HepG2 (cell line): ENCODE results near the gene MED12L. TPM values are rescaled to one million over a fixed set of nuclear protein-coding genes. Genes with fewer than 3 reads are reported as not detected.

Experiments used
- ATAC-seq: fragments of 200-7000 bp; cut with Tn5 transposase; 3 replicates; pipeline ENCODE4 v1.9.1; 2020; ENCODE audit warnings: mild to moderate bottlenecking, moderate library complexity
- BruUV-seq: library from RNA; stranded (reverse); fragments of 400-500 nt; replicated peaks from 2 replicates; lab custom pipeline; 2021; lab: Mats Ljungman, UMichigan
- CTCF ChIA-PET: fragments of 300-600 bp; formaldehyde crosslinking; extraction: SDS; loops from one replicate; lab custom pipeline; 2021; ENCODE audit warnings: low total read pairs, inconsistent platforms, low intra/inter-chr PET ratio; lab: Yijun Ruan, JAX
- POLR2A ChIA-PET: fragments of 350-600 bp; sonication (Branson Sonifier 250); formaldehyde crosslinking; loops from one replicate; lab custom pipeline; 2020; ENCODE audit warnings: antibody characterized with exemption, inconsistent platforms; lab: Yijun Ruan, JAX
- DNase-seq: peaks from one replicate; pipeline ENCODE4 v3.0.0-alpha.2; 2015; ENCODE audit warnings: low spot score
- FAIRE-seq: peaks from 3 replicates; lab custom pipeline; 2011; peaks lifted over from hg19 to GRCh38; lab: Jason Lieb, UNC
- H2AFZ ChIP-seq: one replicate; pipeline ENCODE4 v1.6.1; 2011; ENCODE audit warnings: low read length, inconsistent platforms
- H3K27ac ChIP-seq: fragments of 300-600 bp; 3 replicates; pipeline ENCODE4 v1.8.0; 2011; ENCODE audit warnings: mixed run types, mild to moderate bottlenecking, mixed read lengths, low read length, inconsistent platforms; ENCODE audit not compliant: insufficient read depth; ENCODE audit errors: extremely low read length
- H3K27me3 ChIP-seq, 2 experiments: fragments of 200-600 bp in 1 of 2; 2 replicates in 1 of 2; 3 replicates in 1 of 2; pipeline versions ENCODE4 v1.6.0 to v1.8.0; 2011; ENCODE audit warnings: low read length in 2 of 2, mild to moderate bottlenecking in 2 of 2, moderate library complexity in 2 of 2, inconsistent platforms in 1 of 2; ENCODE audit not compliant: insufficient read depth in 2 of 2, control insufficient read depth in 1 of 2
- H3K36me3 ChIP-seq, 2 experiments: fragments of 200-600 bp in 1 of 2; replicated peaks in 1 of 2; 2 replicates in 1 of 2; 3 replicates in 1 of 2; pipeline versions ENCODE4 v1.5.1 to v1.8.0; 2011; ENCODE audit warnings: low read length in 2 of 2, inconsistent platforms in 1 of 2; ENCODE audit not compliant: insufficient read depth in 2 of 2, control insufficient read depth in 1 of 2
- H3K4me1 ChIP-seq: 2 replicates; pipeline ENCODE4 v1.5.1; 2012; ENCODE audit warnings: low read length, inconsistent platforms; ENCODE audit not compliant: insufficient read depth
- H3K4me2 ChIP-seq: 2 replicates; pipeline ENCODE4 v1.6.0; 2011; ENCODE audit warnings: low read depth, low read length, inconsistent platforms
- H3K4me3 ChIP-seq, 3 experiments: fragments of 200-600 bp in 1 of 3; sonication (generic), shearing (Covaris generic) in 1 of 3; replicated peaks in 1 of 3; 2 replicates each; pipeline ENCODE4 v1.5.1; 2011 to 2016; ENCODE audit warnings: low read length in 3 of 3, inconsistent platforms in 2 of 3, low read depth in 2 of 3, mild to moderate bottlenecking in 2 of 3, control low read depth in 1 of 3, mixed read lengths in 1 of 3; ENCODE audit not compliant: insufficient read depth in 1 of 3
- H3K79me2 ChIP-seq: one replicate; pipeline ENCODE4 v1.6.1; 2011; ENCODE audit warnings: low read length, inconsistent platforms; ENCODE audit not compliant: insufficient read depth
- H3K9ac ChIP-seq: 2 replicates; pipeline ENCODE4 v1.6.0; 2011; ENCODE audit warnings: mild to moderate bottlenecking, low read depth, low read length, inconsistent platforms; ENCODE audit not compliant: insufficient read depth
- H3K9me3 ChIP-seq: 2 replicates; pipeline ENCODE4 v1.5.1; 2012; ENCODE audit warnings: mild to moderate bottlenecking, low read length
- H4K20me1 ChIP-seq: 2 replicates; pipeline ENCODE4 v1.6.0; 2011; ENCODE audit warnings: inconsistent platforms, mild to moderate bottlenecking, low read length, moderate library complexity; ENCODE audit not compliant: insufficient read depth
- FOXK2 ChIP-seq: fragments of 450-650 bp; IDR thresholded peaks from 2 replicates; pipeline ENCODE4 v1.6.1; 2016
- HHEX ChIP-seq: IDR thresholded peaks from 2 replicates; pipeline ENCODE4 v1.6.1; 2016; ENCODE audit warnings: control low read depth
- IKZF1 ChIP-seq: fragments of 450-650 bp; IDR thresholded peaks from 2 replicates; pipeline ENCODE4 v1.7.1; 2016
- MEF2D ChIP-seq: sonication (generic); formaldehyde crosslinking; IDR thresholded peaks from 2 replicates; pipeline ENCODE4 v1.5.1; 2020; ENCODE audit warnings: mild to moderate bottlenecking, missing genetic modification reagents
- POLR2A ChIP-seq, 2 experiments: IDR thresholded peaks; 2 replicates each; pipeline ENCODE4 v1.6.1; 2011; ENCODE audit warnings: low read depth in 2 of 2, low read length in 2 of 2, mild to moderate bottlenecking in 1 of 2, moderate library complexity in 1 of 2; ENCODE audit not compliant: insufficient read depth in 1 of 2
- SCMH1 ChIP-seq: sonication (generic); formaldehyde crosslinking; IDR thresholded peaks from 2 replicates; pipeline ENCODE4 v1.9.0; 2021; ENCODE audit warnings: missing genetic modification reagents, mild to moderate bottlenecking, borderline replicate concordance
- TAF1 ChIP-seq: sonication (generic); formaldehyde crosslinking; IDR thresholded peaks from 2 replicates; pipeline ENCODE4 v1.4.0; 2020; ENCODE audit warnings: missing genetic modification reagents
- ZNF256 ChIP-seq: sonication (generic); formaldehyde crosslinking; conservative IDR thresholded peaks from 2 replicates; pipeline ENCODE4 v1.4.0; 2020; ENCODE audit warnings: missing genetic modification reagents
- ZNF274 ChIP-seq: sonication (generic); formaldehyde crosslinking; IDR thresholded peaks from 2 replicates; pipeline ENCODE4 v1.5.1; 2020; ENCODE audit warnings: mild to moderate bottlenecking, missing genetic modification reagents
- ZNF333 ChIP-seq: sonication (generic); formaldehyde crosslinking; IDR thresholded peaks from 2 replicates; pipeline ENCODE4 v1.4.0; 2020; ENCODE audit warnings: mild to moderate bottlenecking, missing genetic modification reagents, borderline replicate concordance
- ZNF563 ChIP-seq: sonication (generic); formaldehyde crosslinking; IDR thresholded peaks from 2 replicates; pipeline ENCODE4 v1.8.0; 2022; ENCODE audit warnings: mild to moderate bottlenecking, moderate library complexity, missing genetic modification reagents
- ZNF788 ChIP-seq: sonication (generic); formaldehyde crosslinking; IDR thresholded peaks from 2 replicates; pipeline ENCODE4 v1.5.0; 2020; ENCODE audit warnings: mild to moderate bottlenecking, missing genetic modification reagents, borderline replicate concordance
- ZSCAN29 ChIP-seq: sonication (generic); formaldehyde crosslinking; conservative IDR thresholded peaks from 2 replicates; pipeline ENCODE4 v1.4.0; 2020; ENCODE audit warnings: mild to moderate bottlenecking, missing genetic modification reagents
- WGBS: methylation state at CpG from one replicate; pipeline ENCODE4 v1.1.6; 2017; ENCODE audit warnings: low lambda C conversion rate; 5-methylcytosine and 5-hydroxymethylcytosine counted together
- in situ Hi-C: cut with HindIII; loops from 2 replicates; pipeline ENCODE4 v1.10.0; 2017; ENCODE audit warnings: low pct_unique_long_range_greater_than_20kb; ENCODE audit not compliant: extremely low pct_ligation_motif_present
- intact Hi-C: fragments of 100-400 bp; cut with micrococcal nuclease; formaldehyde crosslinking; loops from one replicate; pipeline ENCODE4 v1.10.0; 2022; ENCODE audit not compliant: unreplicated experiment
- polyA plus RNA-seq, 8 experiments: library from polyadenylated mRNA; depleted of rRNA in 3 of 8; stranded (reverse) in 7 of 8; unstranded in 1 of 8; fragments of >200 nt; fragmentation: Illumina TruSeq in 4 of 8; extraction: Trizol in 4 of 8; gene quantifications; 2 replicates each; pipeline versions ENCODE4 v1.2.1 to v1.2.3, GENCODE V29; 2011 to 2016; ENCODE audit warnings: low read depth in 4 of 8, missing spikeins in 1 of 8, mixed read lengths in 1 of 8; ENCODE audit not compliant: insufficient read depth in 1 of 8
- total RNA-seq, 5 experiments: library from RNA; depleted of rRNA; stranded (reverse); fragments of >200 nt; fragmentation: Illumina TruSeq; extraction: Trizol; gene quantifications; 2 replicates each; pipeline ENCODE4 v1.2.3, GENCODE V29; 2016; ENCODE audit warnings: low read depth in 1 of 5
- TF ChIP-seq, protein P1 (sequence below): sonication (generic); formaldehyde crosslinking; IDR thresholded peaks from 2 replicates; pipeline ENCODE4 v1.8.0; 2022; ENCODE audit warnings: missing genetic modification reagents, mild to moderate bottlenecking, moderate library complexity, borderline replicate concordance
- TF ChIP-seq, protein P2 (sequence below): sonication (generic); formaldehyde crosslinking; IDR thresholded peaks from 2 replicates; pipeline ENCODE4 v1.4.0; 2020; ENCODE audit warnings: missing genetic modification reagents; ENCODE audit errors: not compliant biosample characterization
- TF ChIP-seq, protein P3 (sequence below): sonication (generic); formaldehyde crosslinking; IDR thresholded peaks from 2 replicates; pipeline ENCODE4 v1.4.0; 2020; ENCODE audit warnings: missing genetic modification reagents, borderline replicate concordance
- TF ChIP-seq, protein P4 (sequence below): IDR thresholded peaks from 2 replicates; pipeline ENCODE4 v1.6.1; 2016; ENCODE audit warnings: mild to moderate bottlenecking

Gene MED12L
- total and polyA plus RNA-seq, 2 of the 13 experiments (the other 11 are each of a cell fraction or from before 2014, with no cell fraction given), result 0.07 to 0.64 TPM

DNA sequence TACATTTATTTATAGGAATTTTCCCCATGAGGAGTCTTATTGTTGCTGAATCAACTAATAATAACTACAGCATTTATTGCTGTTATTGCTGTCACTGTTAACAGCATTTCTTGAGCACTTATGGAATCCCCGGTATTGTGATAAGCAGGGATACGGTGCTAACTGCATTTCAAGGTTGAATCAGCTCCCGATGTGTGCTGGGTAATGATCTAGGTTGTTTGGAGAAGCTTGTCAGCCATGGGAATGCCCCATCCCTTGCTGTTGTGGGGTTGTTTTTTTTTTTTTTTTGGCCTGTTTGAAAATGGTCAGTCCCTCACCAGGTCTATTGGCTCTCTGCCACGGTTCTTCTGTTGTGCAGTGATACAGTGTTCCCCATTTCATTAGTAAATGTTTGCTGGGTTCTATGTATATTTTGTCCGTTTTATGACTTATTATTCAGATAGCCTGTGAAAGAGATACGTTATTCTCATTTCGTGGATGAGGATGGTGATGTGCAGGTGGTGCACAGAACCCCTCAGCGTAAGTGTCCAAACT is 48.5 kb downstream of the MED12L start:
- Histone ChIP-seq H3K36me3 (no peaks in the 10 kb centered on the region), H3K4me2 (no peak overlapping the region), H3K27ac (no peak overlapping the region), H3K27me3 (peaks cover 0 to 6% of the 10 kb centered on the region in 2 experiments; a peak in 1 of 5 replicates), H3K79me2 (no peaks in the 10 kb centered on the region), H3K9me3 (no peaks in the 10 kb centered on the region), H4K20me1 (no peaks in the 10 kb centered on the region), H3K9ac (no peak overlapping the region), H3K4me1 (no peaks in the 10 kb centered on the region), H2AFZ (no peak overlapping the region), H3K4me3 (no peak overlapping the region)
- POLR2A ChIA-PET, result no interaction called here
- BruUV-seq, result no TSS peak
- in situ Hi-C loops, result no loop called here
- no peak for TF ChIP-seq ZNF333
- TF ChIP-seq, protein P1, sequence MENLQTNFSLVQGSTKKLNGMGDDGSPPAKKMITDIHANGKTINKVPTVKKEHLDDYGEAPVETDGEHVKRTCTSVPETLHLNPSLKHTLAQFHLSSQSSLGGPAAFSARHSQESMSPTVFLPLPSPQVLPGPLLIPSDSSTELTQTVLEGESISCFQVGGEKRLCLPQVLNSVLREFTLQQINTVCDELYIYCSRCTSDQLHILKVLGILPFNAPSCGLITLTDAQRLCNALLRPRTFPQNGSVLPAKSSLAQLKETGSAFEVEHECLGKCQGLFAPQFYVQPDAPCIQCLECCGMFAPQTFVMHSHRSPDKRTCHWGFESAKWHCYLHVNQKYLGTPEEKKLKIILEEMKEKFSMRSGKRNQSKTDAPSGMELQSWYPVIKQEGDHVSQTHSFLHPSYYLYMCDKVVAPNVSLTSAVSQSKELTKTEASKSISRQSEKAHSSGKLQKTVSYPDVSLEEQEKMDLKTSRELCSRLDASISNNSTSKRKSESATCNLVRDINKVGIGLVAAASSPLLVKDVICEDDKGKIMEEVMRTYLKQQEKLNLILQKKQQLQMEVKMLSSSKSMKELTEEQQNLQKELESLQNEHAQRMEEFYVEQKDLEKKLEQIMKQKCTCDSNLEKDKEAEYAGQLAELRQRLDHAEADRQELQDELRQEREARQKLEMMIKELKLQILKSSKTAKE (CRISPR knock-in tag), result no peak
- TF ChIP-seq FOXK2, result no peak
- TF ChIP-seq, protein P2, sequence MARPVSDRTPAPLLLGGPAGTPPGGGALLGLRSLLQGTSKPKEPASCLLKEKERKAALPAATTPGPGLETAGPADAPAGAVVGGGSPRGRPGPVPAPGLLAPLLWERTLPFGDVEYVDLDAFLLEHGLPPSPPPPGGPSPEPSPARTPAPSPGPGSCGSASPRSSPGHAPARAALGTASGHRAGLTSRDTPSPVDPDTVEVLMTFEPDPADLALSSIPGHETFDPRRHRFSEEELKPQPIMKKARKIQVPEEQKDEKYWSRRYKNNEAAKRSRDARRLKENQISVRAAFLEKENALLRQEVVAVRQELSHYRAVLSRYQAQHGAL (CRISPR knock-in tag), result no peak
- no peak for TF ChIP-seq HHEX (CRISPR knock-in tag)
- no peak for TF ChIP-seq POLR2A (IDR thresholded peaks at IDR 0.05; ENCODE audit: insufficient read depth in 1 of 2, low read depth in 2 of 2, low read length in 2 of 2)
- TF ChIP-seq ZSCAN29, result no peak
- no peak for TF ChIP-seq ZNF563 (CRISPR knock-in tag)
- no peak for TF ChIP-seq ZNF256 (CRISPR knock-in tag)
- no peak for TF ChIP-seq ZNF788 (CRISPR knock-in tag)
- TF ChIP-seq MEF2D (CRISPR knock-in tag), result no peak
- TF ChIP-seq ZNF274 (CRISPR knock-in tag), result no peak
- TF ChIP-seq TAF1 (CRISPR knock-in tag), result no peak
- no peak for TF ChIP-seq IKZF1
- TF ChIP-seq SCMH1 (CRISPR knock-in tag), result no peak
- TF ChIP-seq, protein P3, sequence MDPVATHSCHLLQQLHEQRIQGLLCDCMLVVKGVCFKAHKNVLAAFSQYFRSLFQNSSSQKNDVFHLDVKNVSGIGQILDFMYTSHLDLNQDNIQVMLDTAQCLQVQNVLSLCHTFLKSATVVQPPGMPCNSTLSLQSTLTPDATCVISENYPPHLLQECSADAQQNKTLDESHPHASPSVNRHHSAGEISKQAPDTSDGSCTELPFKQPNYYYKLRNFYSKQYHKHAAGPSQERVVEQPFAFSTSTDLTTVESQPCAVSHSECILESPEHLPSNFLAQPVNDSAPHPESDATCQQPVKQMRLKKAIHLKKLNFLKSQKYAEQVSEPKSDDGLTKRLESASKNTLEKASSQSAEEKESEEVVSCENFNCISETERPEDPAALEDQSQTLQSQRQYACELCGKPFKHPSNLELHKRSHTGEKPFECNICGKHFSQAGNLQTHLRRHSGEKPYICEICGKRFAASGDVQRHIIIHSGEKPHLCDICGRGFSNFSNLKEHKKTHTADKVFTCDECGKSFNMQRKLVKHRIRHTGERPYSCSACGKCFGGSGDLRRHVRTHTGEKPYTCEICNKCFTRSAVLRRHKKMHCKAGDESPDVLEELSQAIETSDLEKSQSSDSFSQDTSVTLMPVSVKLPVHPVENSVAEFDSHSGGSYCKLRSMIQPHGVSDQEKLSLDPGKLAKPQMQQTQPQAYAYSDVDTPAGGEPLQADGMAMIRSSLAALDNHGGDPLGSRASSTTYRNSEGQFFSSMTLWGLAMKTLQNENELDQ (CRISPR knock-in tag), result no peak
- TF ChIP-seq, protein P4, sequence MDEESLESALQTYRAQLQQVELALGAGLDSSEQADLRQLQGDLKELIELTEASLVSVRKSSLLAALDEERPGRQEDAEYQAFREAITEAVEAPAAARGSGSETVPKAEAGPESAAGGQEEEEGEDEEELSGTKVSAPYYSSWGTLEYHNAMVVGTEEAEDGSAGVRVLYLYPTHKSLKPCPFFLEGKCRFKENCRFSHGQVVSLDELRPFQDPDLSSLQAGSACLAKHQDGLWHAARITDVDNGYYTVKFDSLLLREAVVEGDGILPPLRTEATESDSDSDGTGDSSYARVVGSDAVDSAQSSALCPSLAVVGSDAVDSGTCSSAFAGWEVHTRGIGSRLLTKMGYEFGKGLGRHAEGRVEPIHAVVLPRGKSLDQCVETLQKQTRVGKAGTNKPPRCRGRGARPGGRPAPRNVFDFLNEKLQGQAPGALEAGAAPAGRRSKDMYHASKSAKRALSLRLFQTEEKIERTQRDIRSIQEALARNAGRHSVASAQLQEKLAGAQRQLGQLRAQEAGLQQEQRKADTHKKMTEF, result no peak
- no peak for ATAC-seq
- FAIRE-seq, result no peak
- 34% methylated on average over 8 of the region's 8 CpGs for WGBS
- CTCF ChIA-PET, result no interaction called here
- DNase-seq, result no peak
- intact Hi-C loops, result no loop called here
